GM10266 (cell line): Measurements from ENCODE around the gene ATG9B.

Experiments used
- DNase-seq: peaks from one replicate; pipeline ENCODE4 v3.0.0; 2012; ENCODE audit errors: extremely low spot score
- CTCF ChIP-seq: IDR thresholded peaks from 2 replicates; pipeline ENCODE4 v1.5.1; 2012; ENCODE audit warnings: mild to moderate bottlenecking, low read depth; ENCODE audit not compliant: control insufficient read depth, insufficient read depth; ENCODE audit errors: missing control alignments

The ATG9B gene

GRCh38 chr7:151057506-151057988 is 33.3 kb upstream of the ATG9B start, which contains the start of gene CDK5:
TSS of gene CDK5 (minus strand) at chr7:151057897. CDS start at chr7:151057848, 49 bp downstream.
- no peak for DNase-seq
- TF ChIP-seq CTCF = no peak

- no peak for TF ChIP-seq CTCF
- no peak for DNase-seq
These were observed 32.6 kb upstream of the ATG9B start for GRCh38 chr7:151056666-151057505.

- DNase-seq = no peak
- no peak for TF ChIP-seq CTCF
These were observed 32.0 kb upstream of the ATG9B start for GRCh38 chr7:151056283-151056665.

GRCh38 chr7:151053751-151054150 is 29.5 kb upstream of the ATG9B start:
- DNase-seq = no peak
- no peak for TF ChIP-seq CTCF

- no peak for DNase-seq
- TF ChIP-seq CTCF = no peak
These were observed 28.8 kb upstream of the ATG9B start for GRCh38 chr7:151053096-151053495.

- no peak for DNase-seq
- no peak for TF ChIP-seq CTCF
These were observed 26.8 kb upstream of the ATG9B start for GRCh38 chr7:151051108-151051507.

- no peak for TF ChIP-seq CTCF
- no peak for DNase-seq
These were observed 24.7 kb upstream of the ATG9B start for GRCh38 chr7:151048911-151049463.
